Common myeloid progenitor, CD34-positive (primary cell): Measurements from ENCODE around the gene DHRS12.

Source experiments
- CTCF ChIA-PET: fragments of 350-600 bp; sonication (Branson Sonifier 250); formaldehyde crosslinking; loops from one replicate; lab custom pipeline; 2021; ENCODE audit warnings: antibody characterized with exemption; lab: Charles Lee
- POLR2A ChIA-PET: fragments of 350-600 bp; sonication (Branson Sonifier 250); formaldehyde crosslinking; loops from one replicate; lab custom pipeline; 2021; ENCODE audit warnings: antibody characterized with exemption; lab: Charles Lee
- DNase-seq, 3 donors: peaks; one replicate each; pipeline versions ENCODE4 v3.0.0 to v3.0.0-alpha.2; 2013
- H3K27ac ChIP-seq, 2 experiments: 1 replicate in 1 of 2; 2 replicates in 1 of 2; pipeline ENCODE4 v1.7.0; 2013; ENCODE audit warnings: inconsistent platforms in 2 of 2, low read length in 2 of 2, mild to moderate bottlenecking in 2 of 2, low read depth in 1 of 2, moderate library complexity in 1 of 2; ENCODE audit not compliant: severe bottlenecking in 2 of 2, insufficient read depth in 1 of 2, poor library complexity in 1 of 2
- H3K27me3 ChIP-seq, 5 experiments: replicated peaks in 2 of 5; 1 replicate in 3 of 5; 2 replicates in 2 of 5; pipeline versions ENCODE4 v1.6.1 to v1.7.0; 2013; ENCODE audit warnings: low read length in 4 of 5, mild to moderate bottlenecking in 2 of 5, moderate library complexity in 2 of 5, inconsistent platforms in 1 of 5; ENCODE audit not compliant: insufficient read depth in 5 of 5, control insufficient read depth in 4 of 5
- H3K36me3 ChIP-seq, 4 experiments: 1 replicate in 2 of 4; 2 replicates in 2 of 4; pipeline versions ENCODE4 v1.6.1 to v1.7.0; 2013; ENCODE audit warnings: low read length in 3 of 4, control low read depth in 1 of 4, mild to moderate bottlenecking in 1 of 4; ENCODE audit not compliant: control insufficient read depth in 4 of 4, insufficient read depth in 4 of 4
- H3K4me1 ChIP-seq, 4 experiments: 1 replicate in 3 of 4; 2 replicates in 1 of 4; pipeline versions ENCODE4 v1.6.1 to v1.7.1; 2013; ENCODE audit warnings: low read length in 3 of 4, mild to moderate bottlenecking in 3 of 4, control low read depth in 1 of 4, inconsistent platforms in 1 of 4, moderate library complexity in 1 of 4; ENCODE audit not compliant: control insufficient read depth in 4 of 4, insufficient read depth in 4 of 4; ENCODE audit errors: control extremely low read depth in 1 of 4
- H3K4me3 ChIP-seq, 7 experiments: 1 replicate in 4 of 7; 2 replicates in 3 of 7; pipeline versions ENCODE4 v1.5.1 to v1.7.0; 2013; ENCODE audit warnings: mild to moderate bottlenecking in 7 of 7, low read length in 6 of 7, moderate library complexity in 6 of 7, inconsistent platforms in 2 of 7, low read depth in 2 of 7, control low read depth in 1 of 7; ENCODE audit not compliant: insufficient read depth in 4 of 7, control insufficient read depth in 1 of 7; ENCODE audit errors: extremely low read depth in 1 of 7
- H3K9me3 ChIP-seq, 5 experiments: 1 replicate in 4 of 5; 2 replicates in 1 of 5; pipeline versions ENCODE4 v1.6.1 to v1.7.1; 2013; ENCODE audit warnings: low read length in 4 of 5, mild to moderate bottlenecking in 2 of 5, inconsistent platforms in 1 of 5, low read depth in 1 of 5, moderate library complexity in 1 of 5; ENCODE audit not compliant: control insufficient read depth in 4 of 5, insufficient read depth in 2 of 5; ENCODE audit errors: control extremely low read depth in 1 of 5
- WGBS: methylation state at CpG from one replicate; pipeline ENCODE4 v1.1.5; 2013; ENCODE audit not compliant: insufficient coverage; 5-methylcytosine and 5-hydroxymethylcytosine counted together

The DHRS12 gene

GRCh38 chr13:51805313-51805712, 1.4 kb upstream of the DHRS12 start:
- Histone ChIP-seq H3K4me1 (peaks cover 9 to 46% (median 37%) of the 10 kb centered on the region in 4 experiments), H3K27ac (no peak overlapping the region), H3K4me3 (no peak overlapping the region), H3K27me3 (no peaks in the 10 kb centered on the region), H3K9me3 (no peaks in the 10 kb centered on the region), H3K36me3 (no peaks in the 10 kb centered on the region)
- DNase-seq: no peak
- WGBS: 88% methylated on average over 2 of the region's 4 CpGs
- ChIA-PET CTCF (interaction anchor here (0.7 to 2.1 kb wide), 5 partner anchors 9 to 42 kb away, joined by 3 to 12 read pairs (median 6); no protein-coding TSS in a partner anchor), POLR2A (interaction anchor here (0.6 kb wide), 1 partner anchor 523 kb away, joined by 3 read pairs; no protein-coding TSS in a partner anchor)

- Histone ChIP-seq H3K4me3 (peak overlapping the region; percentile 46 to 82 (median 75)), H3K4me1 (peaks cover 13 to 54% (median 40%) of the 10 kb centered on the region in 4 experiments), H3K27ac (peak overlapping the region; percentile 82 to 94), H3K27me3 (no peaks in the 10 kb centered on the region), H3K36me3 (no peaks in the 10 kb centered on the region), H3K9me3 (no peaks in the 10 kb centered on the region)
- WGBS: 19% methylated on average over 18 of the region's 31 CpGs
- peak in 1 of 3 donors; percentile 57 for DNase-seq
- ChIA-PET CTCF (interaction anchor here (0.7 to 2.1 kb wide), 4 partner anchors 10 to 28 kb away, joined by 3 to 12 read pairs (median 9); no protein-coding TSS in a partner anchor), POLR2A (interaction anchor here (0.6 kb wide), 1 partner anchor 522 kb away, joined by 3 read pairs; no protein-coding TSS in a partner anchor)
Observed at GRCh38 chr13:51804295-51805172, 571 bp upstream of the DHRS12 start.

- WGBS: 61% methylated on average over 6 of the region's 9 CpGs
- peaks cover 0 to 6% (median 0%) of the 10 kb centered on the region in 4 experiments for H3K36me3 ChIP-seq
- peak overlapping the region; percentile 82 to 94 for H3K27ac ChIP-seq
- ChIA-PET CTCF (interaction anchor here (1.0 to 9.6 kb wide), 9 partner anchors 7 to 653 kb away, joined by 3 to 140 read pairs (median 3); no protein-coding TSS in a partner anchor), POLR2A (interaction anchor here (1.7 kb wide), 1 partner anchor 9 kb away, joined by 8 read pairs; no protein-coding TSS in a partner anchor)
- DNase-seq: no peak
- H3K9me3 ChIP-seq: no peaks in the 10 kb centered on the region
- peak overlapping the region in 6 of 7 experiments; percentile 46 to 82 (median 76) for H3K4me3 ChIP-seq
- no peaks in the 10 kb centered on the region for H3K27me3 ChIP-seq
- peaks cover 13 to 57% (median 42%) of the 10 kb centered on the region in 4 experiments for H3K4me1 ChIP-seq
Observed at GRCh38 chr13:51802631-51803418, 1.1 kb downstream of the DHRS12 start.

GRCh38 chr13:51801631-51802099, 2.3 kb downstream of the DHRS12 start:
- DNase-seq: no peak
- Histone ChIP-seq H3K9me3 (no peaks in the 10 kb centered on the region), H3K36me3 (peaks cover 0 to 6% (median 0%) of the 10 kb centered on the region in 4 experiments), H3K27me3 (no peaks in the 10 kb centered on the region), H3K27ac (no peak overlapping the region), H3K4me3 (no peak overlapping the region), H3K4me1 (peaks cover 13 to 62% (median 44%) of the 10 kb centered on the region in 4 experiments)
- ChIA-PET CTCF (interaction anchor here (1.0 to 12.3 kb wide), 7 partner anchors 9 to 652 kb away, joined by 3 to 160 read pairs (median 7); no protein-coding TSS in a partner anchor), POLR2A (interaction anchor here (1.1 kb wide), 1 partner anchor 349 kb away, joined by 5 read pairs; the partner anchor contains the start of gene INTS6)
- WGBS: 52% methylated on average over 5 of the region's 7 CpGs

GRCh38 chr13:51800486-51800885, 3.5 kb downstream of the DHRS12 start:
- Histone ChIP-seq H3K9me3 (no peaks in the 10 kb centered on the region), H3K27ac (no peak overlapping the region), H3K4me3 (no peak overlapping the region), H3K4me1 (peaks cover 13 to 72% (median 52%) of the 10 kb centered on the region in 4 experiments), H3K36me3 (peaks cover 0 to 6% (median 0%) of the 10 kb centered on the region in 4 experiments), H3K27me3 (no peaks in the 10 kb centered on the region)
- peak in 2 of 3 donors; percentile 65 to 67 for DNase-seq
- CTCF ChIA-PET: interaction anchor here (1.1 to 12.3 kb wide), 10 partner anchors 9 to 675 kb away, joined by 3 to 160 read pairs (median 4); no protein-coding TSS in a partner anchor
- 30% methylated on average over 3 of the region's 5 CpGs for WGBS
- POLR2A ChIA-PET: interaction anchor here (0.6 to 1.2 kb wide), 3 partner anchors 36 to 347 kb away, joined by 3 to 5 read pairs (median 3); partner anchors contain the start of gene INTS6

- ChIA-PET CTCF (interaction anchor here (0.8 to 12.3 kb wide), 12 partner anchors 9 to 674 kb away, joined by 3 to 160 read pairs (median 6); no protein-coding TSS in a partner anchor), POLR2A (no interaction called here)
- 97% methylated on average over 11 of the region's 12 CpGs for WGBS
- no peak for DNase-seq
- no peak overlapping the region for H3K27ac ChIP-seq
- H3K27me3 ChIP-seq: no peaks in the 10 kb centered on the region
- no peaks in the 10 kb centered on the region for H3K9me3 ChIP-seq
- H3K4me1 ChIP-seq: peaks cover 19 to 74% (median 59%) of the 10 kb centered on the region in 4 experiments
- no peak overlapping the region for H3K4me3 ChIP-seq
- peaks cover 0 to 6% (median 0%) of the 10 kb centered on the region in 4 experiments for H3K36me3 ChIP-seq
Observed at GRCh38 chr13:51799261-51799660, 4.7 kb downstream of the DHRS12 start.
